Liver (tissue), 9 donors: ENCODE data around the gene FBXO4. TPM values are rescaled to one million over a fixed set of nuclear protein-coding genes. Genes with fewer than 3 reads are reported as not detected.

Experiments used
- DNase-seq: peaks from one replicate; pipeline ENCODE4 v3.0.0-alpha.2; 2017; ENCODE audit warnings: low spot score
- H3K27ac ChIP-seq, 2 donors: one replicate each; pipeline ENCODE4 v1.7.0; 2013; ENCODE audit warnings: inconsistent platforms in 2 of 2, low read length in 2 of 2, control low read depth in 1 of 2, low read depth in 1 of 2, mild to moderate bottlenecking in 1 of 2
- H3K27me3 ChIP-seq, 4 donors: one replicate each; pipeline versions ENCODE4 v1.6.1 to v1.7.0; 2013; ENCODE audit warnings: low read length in 3 of 4, inconsistent platforms in 1 of 4, mild to moderate bottlenecking in 1 of 4, moderate library complexity in 1 of 4; ENCODE audit not compliant: control insufficient read depth in 4 of 4, insufficient read depth in 4 of 4
- H3K36me3 ChIP-seq, 4 donors: one replicate each; pipeline versions ENCODE4 v1.6.1 to v1.7.0; 2013; ENCODE audit warnings: low read length in 3 of 4, mild to moderate bottlenecking in 3 of 4, low read depth in 1 of 4, moderate library complexity in 1 of 4; ENCODE audit not compliant: control insufficient read depth in 4 of 4, insufficient read depth in 3 of 4
- H3K4me1 ChIP-seq, 4 donors: one replicate each; pipeline versions ENCODE4 v1.6.1 to v1.7.0; 2013; ENCODE audit warnings: low read length in 3 of 4, mild to moderate bottlenecking in 3 of 4, moderate library complexity in 1 of 4; ENCODE audit not compliant: control insufficient read depth in 4 of 4, insufficient read depth in 4 of 4
- H3K4me3 ChIP-seq, 3 donors: one replicate each; pipeline versions ENCODE4 v1.6.1 to v1.7.0; 2013; ENCODE audit warnings: low read length in 3 of 3, control low read depth in 1 of 3, low read depth in 1 of 3, mild to moderate bottlenecking in 1 of 3
- H3K9ac ChIP-seq, 2 donors: one replicate each; pipeline ENCODE4 v1.7.0; 2013; ENCODE audit warnings: low read length in 2 of 2, mild to moderate bottlenecking in 2 of 2, moderate library complexity in 2 of 2, control low read depth in 1 of 2, low read depth in 1 of 2
- H3K9me3 ChIP-seq, 4 donors: one replicate each; pipeline versions ENCODE4 v1.6.1 to v1.7.0; 2013; ENCODE audit warnings: low read length in 3 of 4; ENCODE audit not compliant: control insufficient read depth in 4 of 4
- EGR1 ChIP-seq, 2 donors: IDR thresholded peaks; 2 replicates each; pipeline ENCODE4 v1.6.1; 2016 to 2018; ENCODE audit warnings: antibody characterized with exemption in 2 of 2, low read depth in 2 of 2
- FOXA1 ChIP-seq: IDR thresholded peaks from 2 replicates; pipeline ENCODE4 v1.6.1; 2016; ENCODE audit warnings: antibody characterized with exemption
- FOXA2 ChIP-seq: IDR thresholded peaks from 2 replicates; pipeline ENCODE4 v1.6.1; 2016; ENCODE audit warnings: antibody characterized with exemption
- GABPA ChIP-seq, 2 donors: IDR thresholded peaks in 1 of 2; conservative IDR thresholded peaks in 1 of 2; 2 replicates each; pipeline ENCODE4 v1.6.1; 2016; ENCODE audit warnings: antibody characterized with exemption in 2 of 2, mild to moderate bottlenecking in 1 of 2, moderate library complexity in 1 of 2
- HNF4G ChIP-seq: IDR thresholded peaks from 2 replicates; pipeline ENCODE4 v1.6.1; 2016; ENCODE audit warnings: antibody characterized with exemption
- JUND ChIP-seq, 2 donors: IDR thresholded peaks; 2 replicates each; pipeline ENCODE4 v1.6.1; 2016; ENCODE audit warnings: antibody characterized with exemption in 2 of 2
- RAD21 ChIP-seq, 2 donors: IDR thresholded peaks; 2 replicates each; pipeline ENCODE4 v1.6.1; 2016; ENCODE audit warnings: antibody characterized with exemption in 2 of 2, mild to moderate bottlenecking in 2 of 2
- REST ChIP-seq: IDR thresholded peaks from 2 replicates; pipeline ENCODE4 v1.6.1; 2016; ENCODE audit warnings: antibody characterized with exemption, mild to moderate bottlenecking
- SP1 ChIP-seq: IDR thresholded peaks from 2 replicates; pipeline ENCODE4 v1.6.1; 2018; ENCODE audit warnings: antibody characterized with exemption, mild to moderate bottlenecking
- TAF1 ChIP-seq: conservative IDR thresholded peaks from 2 replicates; pipeline ENCODE4 v1.6.1; 2016; ENCODE audit warnings: antibody characterized with exemption, mild to moderate bottlenecking
- YY1 ChIP-seq: IDR thresholded peaks from 2 replicates; pipeline ENCODE4 v1.6.1; 2016; ENCODE audit warnings: antibody characterized with exemption, mild to moderate bottlenecking
- WGBS: extraction: QIAGEN DNeasy Blood & Tissue Kit; methylation state at CpG from one replicate; pipeline ENCODE4 v1.1.7; 2013; 5-methylcytosine and 5-hydroxymethylcytosine counted together
- polyA plus RNA-seq, 2 donors: library from polyadenylated mRNA; stranded (reverse) in 1 of 2; unstranded in 1 of 2; fragments of 200-250 nt in 1 of 2; fragments of >200 nt in 1 of 2; fragmentation: Nextera tagmentation in 1 of 2; extraction: Ambion mirVana in 1 of 2; gene quantifications; one replicate each; pipeline versions ENCODE4 v1.2.1 to v1.2.3, GENCODE V29; 2013 to 2015
- total RNA-seq, 2 donors: library from RNA; depleted of rRNA; stranded (reverse); fragments of >200 nt; gene quantifications; one replicate each; pipeline ENCODE4 v1.2.3, GENCODE V29; 2014
- TF ChIP-seq, protein P1 (sequence below): IDR thresholded peaks from 2 replicates; pipeline ENCODE4 v1.6.1; 2016; ENCODE audit warnings: antibody characterized with exemption
- TF ChIP-seq, protein P2 (sequence below): IDR thresholded peaks from 2 replicates; pipeline ENCODE4 v1.6.1; 2016; ENCODE audit warnings: antibody characterized with exemption
- TF ChIP-seq, protein P3 (sequence below): fragments of 150-350 bp; IDR thresholded peaks from 2 replicates; pipeline ENCODE4 v1.5.1; 2017; ENCODE audit warnings: improper control_type of control experiment, low read depth, low read length; ENCODE audit not compliant: missing input control
- TF ChIP-seq, protein P4 (sequence below): IDR thresholded peaks from 2 replicates; pipeline ENCODE4 v1.6.1; 2016; ENCODE audit warnings: antibody characterized with exemption
- donor health status: healthy.
- donor health status: healthy.
- donor health status: healthy.
- donor health status: healthy.
- donor health status: healthy.

Gene FBXO4
- total and polyA plus RNA-seq, 4 donors, result 5.6 to 8.8 (median 7.2) TPM

- no peak for TF ChIP-seq HNF4G
These were observed 43.2 kb downstream of the FBXO4 start (continued) for GRCh38 chr5:41968153-41968723.

- TF ChIP-seq, protein P1, sequence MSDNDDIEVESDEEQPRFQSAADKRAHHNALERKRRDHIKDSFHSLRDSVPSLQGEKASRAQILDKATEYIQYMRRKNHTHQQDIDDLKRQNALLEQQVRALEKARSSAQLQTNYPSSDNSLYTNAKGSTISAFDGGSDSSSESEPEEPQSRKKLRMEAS, result no peak
- TF ChIP-seq SP1 (no peak), FOXA2 (no peak), JUND (IDR thresholded peaks at IDR 0.05) (no peak), YY1 (no peak), TAF1 (no peak), FOXA1 (no peak), EGR1 (IDR thresholded peaks at IDR 0.05; ENCODE audit: low read depth in 2 of 2) (no peak), HNF4G (no peak)
- TF ChIP-seq, protein P2, sequence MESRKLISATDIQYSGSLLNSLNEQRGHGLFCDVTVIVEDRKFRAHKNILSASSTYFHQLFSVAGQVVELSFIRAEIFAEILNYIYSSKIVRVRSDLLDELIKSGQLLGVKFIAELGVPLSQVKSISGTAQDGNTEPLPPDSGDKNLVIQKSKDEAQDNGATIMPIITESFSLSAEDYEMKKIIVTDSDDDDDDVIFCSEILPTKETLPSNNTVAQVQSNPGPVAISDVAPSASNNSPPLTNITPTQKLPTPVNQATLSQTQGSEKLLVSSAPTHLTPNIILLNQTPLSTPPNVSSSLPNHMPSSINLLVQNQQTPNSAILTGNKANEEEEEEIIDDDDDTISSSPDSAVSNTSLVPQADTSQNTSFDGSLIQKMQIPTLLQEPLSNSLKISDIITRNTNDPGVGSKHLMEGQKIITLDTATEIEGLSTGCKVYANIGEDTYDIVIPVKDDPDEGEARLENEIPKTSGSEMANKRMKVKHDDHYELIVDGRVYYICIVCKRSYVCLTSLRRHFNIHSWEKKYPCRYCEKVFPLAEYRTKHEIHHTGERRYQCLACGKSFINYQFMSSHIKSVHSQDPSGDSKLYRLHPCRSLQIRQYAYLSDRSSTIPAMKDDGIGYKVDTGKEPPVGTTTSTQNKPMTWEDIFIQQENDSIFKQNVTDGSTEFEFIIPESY, result no peak
- TF ChIP-seq, protein P3, sequence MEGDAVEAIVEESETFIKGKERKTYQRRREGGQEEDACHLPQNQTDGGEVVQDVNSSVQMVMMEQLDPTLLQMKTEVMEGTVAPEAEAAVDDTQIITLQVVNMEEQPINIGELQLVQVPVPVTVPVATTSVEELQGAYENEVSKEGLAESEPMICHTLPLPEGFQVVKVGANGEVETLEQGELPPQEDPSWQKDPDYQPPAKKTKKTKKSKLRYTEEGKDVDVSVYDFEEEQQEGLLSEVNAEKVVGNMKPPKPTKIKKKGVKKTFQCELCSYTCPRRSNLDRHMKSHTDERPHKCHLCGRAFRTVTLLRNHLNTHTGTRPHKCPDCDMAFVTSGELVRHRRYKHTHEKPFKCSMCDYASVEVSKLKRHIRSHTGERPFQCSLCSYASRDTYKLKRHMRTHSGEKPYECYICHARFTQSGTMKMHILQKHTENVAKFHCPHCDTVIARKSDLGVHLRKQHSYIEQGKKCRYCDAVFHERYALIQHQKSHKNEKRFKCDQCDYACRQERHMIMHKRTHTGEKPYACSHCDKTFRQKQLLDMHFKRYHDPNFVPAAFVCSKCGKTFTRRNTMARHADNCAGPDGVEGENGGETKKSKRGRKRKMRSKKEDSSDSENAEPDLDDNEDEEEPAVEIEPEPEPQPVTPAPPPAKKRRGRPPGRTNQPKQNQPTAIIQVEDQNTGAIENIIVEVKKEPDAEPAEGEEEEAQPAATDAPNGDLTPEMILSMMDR, result no peak
- TF ChIP-seq, protein P4, sequence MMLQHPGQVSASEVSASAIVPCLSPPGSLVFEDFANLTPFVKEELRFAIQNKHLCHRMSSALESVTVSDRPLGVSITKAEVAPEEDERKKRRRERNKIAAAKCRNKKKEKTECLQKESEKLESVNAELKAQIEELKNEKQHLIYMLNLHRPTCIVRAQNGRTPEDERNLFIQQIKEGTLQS, result no peak
- Histone ChIP-seq H3K27me3 (no peaks in the 10 kb centered on the region), H3K4me1 (no peaks in the 10 kb centered on the region), H3K9me3 (no peaks in the 10 kb centered on the region), H3K9ac (no peak overlapping the region), H3K4me3 (no peak overlapping the region), H3K36me3 (no peaks in the 10 kb centered on the region), H3K27ac (no peak overlapping the region)
- 91% methylated on average over 3 of the region's 3 CpGs for WGBS
- no peak for DNase-seq
These were observed 48.0 kb downstream of the FBXO4 start for GRCh38 chr5:41973087-41973486.

- Histone ChIP-seq H3K4me3 (no peak overlapping the region), H3K36me3 (no peaks in the 10 kb centered on the region), H3K9ac (no peak overlapping the region), H3K9me3 (no peaks in the 10 kb centered on the region), H3K27me3 (no peaks in the 10 kb centered on the region), H3K27ac (no peak overlapping the region), H3K4me1 (no peaks in the 10 kb centered on the region)
- DNase-seq, result no peak
- 72% methylated on average over 2 of the region's 2 CpGs for WGBS
- no peak for TF ChIP-seq GABPA (IDR thresholded peaks at IDR 0.05 in 1 of 2, conservative IDR thresholded peaks at IDR 0.05 in 1 of 2)
- TF ChIP-seq, protein P3, result no peak
- TF ChIP-seq RAD21 (IDR thresholded peaks at IDR 0.05), result no peak
- TF ChIP-seq REST, result no peak
- TF ChIP-seq SP1, result no peak
- no peak for TF ChIP-seq JUND (IDR thresholded peaks at IDR 0.05)
- TF ChIP-seq, protein P1, result no peak
- TF ChIP-seq, protein P2, result no peak
These were observed 48.8 kb downstream of the FBXO4 start for GRCh38 chr5:41973887-41974286.
